ENCODE data around the gene SYNGR3.
"Not testable (repeated sequence)": the region's sequence is repeated elsewhere in the genome, so short reads cannot be mapped to it uniquely, and the experiment has no call there.

Gene SYNGR3

GRCh38 chr16:2007081-2007836 is 17.5 kb downstream of the SYNGR3 start:
- no peak for DNase-seq (ENCODE audit: low read depth)
- peak overlapping the region; percentile 63 for H3K4me3 ChIP-seq (ENCODE audit: control insufficient read depth, low read depth, low read length)
- no peak for TF ChIP-seq CTCF (conservative IDR thresholded peaks at IDR 0.05; ENCODE audit: control insufficient read depth, insufficient read depth, low read depth, low read length)

GRCh38 chr16:2008009-2008526 is 18.3 kb downstream of the SYNGR3 start:
- peak overlapping the region; percentile 63 for H3K4me3 ChIP-seq (ENCODE audit: control insufficient read depth, low read depth, low read length)
- peak; percentile 89 for DNase-seq (ENCODE audit: low read depth)
- TF ChIP-seq CTCF (conservative IDR thresholded peaks at IDR 0.05; ENCODE audit: control insufficient read depth, insufficient read depth, low read depth, low read length), result no peak

GRCh38 chr16:2008631-2009163 is 18.9 kb downstream of the SYNGR3 start:
- H3K4me3 ChIP-seq (ENCODE audit: control insufficient read depth, low read depth, low read length), result peak overlapping the region; percentile 63
- TF ChIP-seq CTCF (conservative IDR thresholded peaks at IDR 0.05; ENCODE audit: control insufficient read depth, insufficient read depth, low read depth, low read length), result no peak
- peak; percentile 55 for DNase-seq (ENCODE audit: low read depth)

- TF ChIP-seq CTCF (conservative IDR thresholded peaks at IDR 0.05; ENCODE audit: control insufficient read depth, insufficient read depth, low read depth, low read length), result no peak
- no peak for DNase-seq (ENCODE audit: low read depth)
- peak overlapping the region; percentile 63 for H3K4me3 ChIP-seq (ENCODE audit: control insufficient read depth, low read depth, low read length)
Measured at GRCh38 chr16:2009164-2009711, 19.5 kb downstream of the SYNGR3 start.

- no peak for TF ChIP-seq CTCF (conservative IDR thresholded peaks at IDR 0.05; ENCODE audit: control insufficient read depth, insufficient read depth, low read depth, low read length)
- peak within 1 kb of the TSS; percentile 81 for H3K4me3 ChIP-seq (ENCODE audit: control insufficient read depth, low read depth, low read length)
- DNase-seq (ENCODE audit: low read depth), result peak; percentile 77
Measured at GRCh38 chr16:2009791-2010510, 20.2 kb downstream of the SYNGR3 start, which contains the start of gene ZNF598. TSS of gene ZNF598 (minus strand) at chr16:2009821.

GRCh38 chr16:2011726-2012125 is 22.0 kb downstream of the SYNGR3 start:
- not testable (repeated sequence) for H3K4me3 ChIP-seq (ENCODE audit: control insufficient read depth, low read depth, low read length); DNase-seq (ENCODE audit: low read depth)

Data from fibroblast of mammary gland (primary cell).